Fibroblast of villous mesenchyme (primary cell): ENCODE results near the gene BARX2. TPM values are rescaled to one million over a fixed set of nuclear protein-coding genes. Genes with fewer than 3 reads are reported as not detected.

Experiments
- DNase-seq: peaks from one replicate; pipeline ENCODE4 v3.0.0-alpha.2; 2010; ENCODE audit warnings: low read depth
- H3K4me3 ChIP-seq: 2 replicates; pipeline ENCODE4 v1.5.1; 2011; ENCODE audit warnings: low read depth, mild to moderate bottlenecking, low read length
- CTCF ChIP-seq: IDR thresholded peaks from 2 replicates; pipeline ENCODE4 v1.5.1; 2012; ENCODE audit warnings: low read depth, mild to moderate bottlenecking, low read length; ENCODE audit not compliant: insufficient read depth
- total RNA-seq: library from RNA; depleted of rRNA; stranded (reverse); fragments of >200 nt; gene quantifications from 2 replicates; pipeline ENCODE4 v1.2.3, GENCODE V29; 2012

BARX2 gene
- total RNA-seq, 1 donor: not detected

- no peak for TF ChIP-seq CTCF
- H3K4me3 ChIP-seq: no peak overlapping the region
- DNase-seq: no peak
Measured at GRCh38 chr11:129374081-129374992, 1.3 kb upstream of the BARX2 start.

DNA sequence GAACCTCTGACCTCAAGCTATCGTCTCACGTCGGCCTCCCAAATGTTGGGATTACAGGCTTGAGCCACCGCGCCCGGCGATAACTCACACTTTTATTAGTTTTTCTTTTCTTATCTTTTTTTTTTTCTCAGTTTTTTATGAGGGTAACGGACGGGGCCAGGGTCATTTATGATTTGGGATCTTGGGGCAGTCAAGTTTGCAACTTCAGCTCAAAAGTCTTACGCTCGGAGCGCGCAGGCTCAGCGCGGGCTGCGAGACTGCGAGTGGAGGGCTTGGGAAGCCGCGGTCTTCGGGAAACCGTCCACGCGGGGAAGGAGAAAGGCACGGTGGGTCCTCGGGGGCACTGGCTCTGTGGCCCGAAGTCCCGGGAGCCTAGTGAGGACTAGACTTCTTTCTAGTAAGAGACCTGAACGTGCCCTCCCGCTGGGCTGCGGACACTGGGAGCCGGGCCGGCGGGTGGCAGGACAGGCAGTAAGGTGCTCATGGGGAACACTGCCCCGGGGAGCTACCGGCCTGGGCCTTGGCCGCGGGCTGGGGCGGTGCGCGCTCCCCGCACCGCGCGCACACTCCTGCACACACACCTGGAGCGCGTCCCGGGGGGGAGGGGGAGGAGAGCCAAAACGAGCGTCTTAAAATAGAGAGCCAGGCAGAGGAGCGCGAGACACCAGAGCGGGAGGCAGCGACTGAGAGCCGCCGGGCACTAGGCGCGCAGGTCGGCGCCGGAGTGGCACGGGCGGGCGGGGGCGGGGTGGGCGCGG is 476 bp upstream of the BARX2 start:
- DNase-seq: peak; percentile 3

GRCh38 chr11:129376658-129377341 is 1.2 kb downstream of the BARX2 start:
- no peak for DNase-seq
- TF ChIP-seq CTCF: no peak
- no peak overlapping the region for H3K4me3 ChIP-seq

More for the DNA sequence above, 476 bp upstream of the BARX2 start:
- H3K4me3 ChIP-seq: no peak overlapping the region
- no peak for TF ChIP-seq CTCF

- TF ChIP-seq CTCF: no peak
- H3K4me3 ChIP-seq: no peak overlapping the region
- DNase-seq: no peak
Measured at GRCh38 chr11:129377739-129378138, 2.1 kb downstream of the BARX2 start.

- no peak overlapping the region for H3K4me3 ChIP-seq
- TF ChIP-seq CTCF: no peak
- DNase-seq: no peak
Measured at GRCh38 chr11:129380413-129380812, 4.8 kb downstream of the BARX2 start.

DNA sequence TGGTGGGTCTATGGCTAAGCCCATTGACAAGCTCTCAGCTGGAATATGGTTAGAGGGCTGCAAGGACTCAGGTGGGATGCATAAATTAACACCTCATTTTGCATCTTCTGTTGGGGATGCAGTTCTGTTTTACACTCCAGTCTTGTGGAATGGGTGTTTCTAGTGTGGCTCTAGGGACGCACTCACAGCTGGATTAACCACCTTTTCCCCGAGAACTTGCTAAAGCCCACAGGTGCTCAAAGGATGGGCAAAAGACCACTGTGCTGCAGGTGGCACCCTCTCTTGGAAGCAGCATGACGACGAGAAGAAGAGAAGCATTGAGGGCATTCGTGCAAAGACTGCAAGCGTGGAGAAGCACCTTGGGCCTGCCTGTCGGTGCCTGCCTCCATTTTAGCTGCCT is 6.9 kb downstream of the BARX2 start:
- TF ChIP-seq CTCF: no peak
- DNase-seq: no peak
- no peak overlapping the region for H3K4me3 ChIP-seq
